Adrenal gland (tissue), 12 donors: ENCODE data around the gene SLC25A45. TPM values are rescaled to one million over a fixed set of nuclear protein-coding genes. Genes with fewer than 3 reads are reported as not detected.

ENCODE experiments used
- DNase-seq, 7 donors: peaks; one replicate each; pipeline ENCODE4 v3.0.0-alpha.2; 2019 to 2020
- H3K27ac ChIP-seq, 5 donors: fragments of 200-600 bp; sonication (generic) in 4 of 5; 1 replicate in 3 of 5; 2 replicates in 2 of 5; pipeline versions ENCODE4 v1.5.1 to v1.8.0; 2016 to 2020; ENCODE audit warnings: mild to moderate bottlenecking in 1 of 5
- H3K27me3 ChIP-seq: fragments of 200-600 bp; 2 replicates; pipeline ENCODE4 v1.8.0; 2021
- H3K36me3 ChIP-seq, 2 donors: fragments of 200-600 bp; replicated peaks in 1 of 2; 1 replicate in 1 of 2; 2 replicates in 1 of 2; pipeline versions ENCODE4 v1.5.1 to v1.8.0; 2018 to 2022
- H3K4me1 ChIP-seq, 2 donors: fragments of 200-600 bp; replicated peaks in 1 of 2; 1 replicate in 1 of 2; 2 replicates in 1 of 2; pipeline versions ENCODE4 v1.5.1 to v1.8.0; 2018 to 2021
- H3K4me3 ChIP-seq, 4 donors: fragments of 200-600 bp; sonication (generic) in 3 of 4; one replicate each; pipeline ENCODE4 v1.5.1; 2016 to 2018
- H3K9me3 ChIP-seq, 3 donors: fragments of 200-600 bp; sonication (generic) in 1 of 3; replicated peaks in 1 of 3; 1 replicate in 2 of 3; 2 replicates in 1 of 3; pipeline versions ENCODE4 v1.5.1 to v1.8.0; 2016 to 2021
- POLR2A ChIP-seq, 2 donors: fragments of 450-650 bp; IDR thresholded peaks; one replicate each; pipeline ENCODE4 v1.6.1; 2017; ENCODE audit warnings: antibody characterized with exemption in 2 of 2, mild to moderate bottlenecking in 2 of 2, moderate library complexity in 1 of 2
- WGBS, 4 donors: extraction: QIAGEN DNeasy Blood & Tissue Kit in 2 of 4; methylation state at CpG; one replicate each; pipeline versions ENCODE4 v1.1.5 to v1.1.7; 2013 to 2017; 5-methylcytosine and 5-hydroxymethylcytosine counted together
- intact Hi-C, 2 donors: fragments of 100-400 bp; cut with DNase I; formaldehyde crosslinking; loops; one replicate each; pipeline versions ENCODE4 v1.14.1 to v1.15.0; 2022 to 2023
- polyA plus RNA-seq, 3 donors: library from polyadenylated mRNA; stranded (reverse); fragments of 200-250 nt in 2 of 3; fragments of 350-450 nt in 1 of 3; fragmentation: Illumina TruSeq in 1 of 3; extraction: RNeasy Lipid Tissue Mini Kit (QIAGEN cat#74804) in 1 of 3; gene quantifications; one replicate each; pipeline ENCODE4 v1.2.3, GENCODE V29; 2013 to 2014
- total RNA-seq, 9 donors: library from RNA; depleted of rRNA in 4 of 9; stranded (reverse); fragments of >200 nt in 4 of 9; fragments of 120-200 nt in 1 of 9; fragmentation: NEBNext Ultra II Directional in 1 of 9; extraction: Animal tissue kit (Norgen Biotek cat#: 25700) in 1 of 9; gene quantifications; one replicate each; pipeline versions ENCODE4 v1.1.0 to v1.2.4, GENCODE V29; 2013 to 2023
- TF ChIP-seq, protein P1 (sequence below), 6 experiments: fragments of 450-650 bp in 4 of 6; fragments of 200-600 bp in 2 of 6; sonication (generic) in 1 of 6; IDR thresholded peaks; 1 replicate in 5 of 6; 2 replicates in 1 of 6; pipeline versions ENCODE4 v1.5.1 to v1.8.0; 2016 to 2021; ENCODE audit warnings: antibody characterized with exemption in 6 of 6, mild to moderate bottlenecking in 2 of 6, moderate library complexity in 1 of 6
- donor health status: healthy with polysubstance abuse.
- donor health status: Bipolar disorder and iron deficiency.
- donor health status: DM: yes; HTN: yes; CAD: no.
- donor health status: DM: no; HTN: no; CAD: no.
- donor health status: DM: no; HTN: no; CAD: no.
- donor health status: DM: yes; HTN: yes; CAD: no.

The SLC25A45 gene
- total and polyA plus RNA-seq, 12 donors, result 1.1 to 21.0 (median 6.7) TPM

DNA sequence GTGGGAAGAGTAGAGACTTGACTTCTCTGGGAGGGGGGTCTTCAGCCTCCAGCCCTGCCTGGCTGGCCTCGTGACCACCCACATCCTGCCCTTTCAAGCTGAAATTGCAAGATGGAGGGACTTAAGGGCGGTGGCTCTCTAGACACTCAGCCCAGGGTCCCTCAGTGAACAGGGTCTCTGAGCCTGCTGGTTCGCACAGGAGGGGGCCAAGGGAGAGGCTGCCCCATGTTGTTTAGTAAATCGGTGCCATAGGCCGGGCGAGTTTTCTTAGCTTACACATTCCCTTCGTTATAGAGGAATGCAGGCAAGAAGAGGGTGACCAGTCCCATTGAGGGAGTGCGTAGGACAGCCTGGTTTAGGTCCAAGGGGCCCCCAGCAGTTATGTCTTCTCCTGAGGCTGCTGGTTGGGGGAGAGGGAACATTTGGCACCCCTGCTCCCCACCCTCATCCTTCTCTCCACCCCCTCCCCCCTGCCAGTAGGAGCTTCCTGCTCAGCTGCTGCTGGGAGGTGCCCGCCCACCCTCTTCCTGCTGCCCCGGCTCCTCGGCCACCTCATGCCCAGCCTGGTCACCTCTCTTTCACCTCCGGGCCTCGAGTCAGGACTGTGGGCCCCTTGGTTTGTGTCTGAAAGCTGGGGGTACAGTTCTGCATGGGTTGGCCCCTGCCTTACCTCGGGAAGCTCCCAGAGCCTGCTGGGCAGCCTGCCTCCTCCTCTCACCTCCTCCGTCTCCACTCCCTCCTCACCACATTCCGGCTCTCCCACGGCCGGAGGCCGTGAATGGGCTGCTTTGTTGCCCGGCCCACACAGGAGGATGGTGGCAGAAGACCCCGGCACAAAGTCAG lies 7.9 kb upstream of the SLC25A45 start:
- 49 to 60% (median 55%) methylated on average over 14 to 21 of the region's 21 CpGs for WGBS, 4 donors
- Histone ChIP-seq H3K9me3 (no peaks in the 10 kb centered on the region), H3K36me3 (peaks cover 0 to 23% of the 10 kb centered on the region in 2 donors), H3K27ac (peak overlapping the region in 4 of 5 donors; percentile 61 to 91 (median 76)), H3K4me3 (peak overlapping the region in 1 of 4 donors; percentile 7), H3K27me3 (no peaks in the 10 kb centered on the region), H3K4me1 (peaks cover 43 to 65% of the 10 kb centered on the region in 2 donors)
- intact Hi-C loops, result no loop called here
- no peak for TF ChIP-seq POLR2A (IDR thresholded peaks at IDR 0.05)
- TF ChIP-seq, protein P1, sequence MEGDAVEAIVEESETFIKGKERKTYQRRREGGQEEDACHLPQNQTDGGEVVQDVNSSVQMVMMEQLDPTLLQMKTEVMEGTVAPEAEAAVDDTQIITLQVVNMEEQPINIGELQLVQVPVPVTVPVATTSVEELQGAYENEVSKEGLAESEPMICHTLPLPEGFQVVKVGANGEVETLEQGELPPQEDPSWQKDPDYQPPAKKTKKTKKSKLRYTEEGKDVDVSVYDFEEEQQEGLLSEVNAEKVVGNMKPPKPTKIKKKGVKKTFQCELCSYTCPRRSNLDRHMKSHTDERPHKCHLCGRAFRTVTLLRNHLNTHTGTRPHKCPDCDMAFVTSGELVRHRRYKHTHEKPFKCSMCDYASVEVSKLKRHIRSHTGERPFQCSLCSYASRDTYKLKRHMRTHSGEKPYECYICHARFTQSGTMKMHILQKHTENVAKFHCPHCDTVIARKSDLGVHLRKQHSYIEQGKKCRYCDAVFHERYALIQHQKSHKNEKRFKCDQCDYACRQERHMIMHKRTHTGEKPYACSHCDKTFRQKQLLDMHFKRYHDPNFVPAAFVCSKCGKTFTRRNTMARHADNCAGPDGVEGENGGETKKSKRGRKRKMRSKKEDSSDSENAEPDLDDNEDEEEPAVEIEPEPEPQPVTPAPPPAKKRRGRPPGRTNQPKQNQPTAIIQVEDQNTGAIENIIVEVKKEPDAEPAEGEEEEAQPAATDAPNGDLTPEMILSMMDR (IDR thresholded peaks at IDR 0.05), result no peak
- DNase-seq, result peak in 1 of 7 donors; percentile 43

DNA sequence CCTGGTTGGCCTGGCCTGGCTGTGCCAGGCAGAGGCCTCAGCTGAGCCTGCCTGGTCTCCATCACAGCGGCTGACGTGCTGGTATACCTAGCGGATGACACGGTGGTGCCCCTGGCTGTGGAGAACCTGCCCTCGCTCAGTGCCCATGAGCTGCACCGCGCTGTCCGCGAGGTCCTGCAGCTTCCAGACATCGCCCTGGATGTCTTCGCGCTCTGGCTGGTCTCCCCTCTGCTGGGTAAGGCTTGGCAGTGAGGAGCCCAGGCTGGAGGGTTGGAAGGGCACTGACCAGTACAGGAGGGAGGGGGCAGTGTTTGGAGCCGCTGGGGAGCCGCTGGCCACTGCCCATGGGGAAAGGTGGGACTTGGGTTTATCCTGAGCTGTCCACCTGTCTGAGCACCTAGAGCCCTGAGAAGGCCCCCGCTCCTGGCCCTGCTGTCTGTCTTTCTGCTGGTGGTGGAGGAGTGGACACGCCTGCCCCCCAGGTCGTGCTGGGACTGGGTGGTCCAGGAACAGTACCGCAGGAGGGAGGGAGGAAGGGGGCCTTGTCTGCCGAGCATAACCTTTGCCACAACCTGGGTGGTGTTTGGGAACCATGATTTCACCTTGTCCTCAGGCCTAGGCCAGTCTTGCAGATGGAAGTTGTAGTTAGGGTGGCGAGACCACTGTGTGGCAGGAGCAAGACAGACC lies 7.0 kb upstream of the SLC25A45 start:
- intact Hi-C loops, result no loop called here

GRCh38 chr11:65388731-65389130 lies 6.3 kb upstream of the SLC25A45 start:
- no peak overlapping the region for H3K4me3 ChIP-seq
- peak overlapping the region in 2 of 5 donors; percentile 81 to 91 for H3K27ac ChIP-seq
- H3K9me3 ChIP-seq, result no peaks in the 10 kb centered on the region
- no peaks in the 10 kb centered on the region for H3K27me3 ChIP-seq
- intact Hi-C loops, result no loop called here
- peaks cover 0 to 9% of the 10 kb centered on the region in 2 donors for H3K36me3 ChIP-seq
- DNase-seq, result no peak
- WGBS, 4 donors, result 84 to 97% (median 94%) methylated on average over 4 of the region's 4 CpGs
- no peak for TF ChIP-seq POLR2A (IDR thresholded peaks at IDR 0.05)
- TF ChIP-seq, protein P1 (IDR thresholded peaks at IDR 0.05), result no peak
- H3K4me1 ChIP-seq, result peaks cover 44 to 80% of the 10 kb centered on the region in 2 donors

More for the DNA sequence above, 7.0 kb upstream of the SLC25A45 start:
- 83 to 100% (median 93%) methylated on average over 3 to 20 of the region's 20 CpGs for WGBS, 4 donors
- Histone ChIP-seq H3K27me3 (no peaks in the 10 kb centered on the region), H3K27ac (peak overlapping the region in 3 of 5 donors; percentile 71 to 91 (median 81)), H3K4me1 (peaks cover 44 to 74% of the 10 kb centered on the region in 2 donors), H3K36me3 (peaks cover 0 to 15% of the 10 kb centered on the region in 2 donors), H3K4me3 (no peak overlapping the region), H3K9me3 (no peaks in the 10 kb centered on the region)
- peak in 1 of 7 donors; percentile 40 for DNase-seq
- TF ChIP-seq, protein P1 (IDR thresholded peaks at IDR 0.05), result no peak
- TF ChIP-seq POLR2A (IDR thresholded peaks at IDR 0.05), result no peak
